IMR-90 (cell line): Measurements from ENCODE around the gene GAREM1.

Experiments used
- BHLHE40 ChIP-seq: fragments of 150-350 bp; IDR thresholded peaks from 2 replicates; pipeline ENCODE4 v1.6.1; 2016; ENCODE audit warnings: mild to moderate bottlenecking, low read depth, low read length
- CEBPB ChIP-seq: IDR thresholded peaks from 2 replicates; pipeline ENCODE4 v1.6.1; 2012; ENCODE audit warnings: low read depth, low read length, improper control_type of control experiment
- CHD1 ChIP-seq: IDR thresholded peaks from 2 replicates; pipeline ENCODE4 v1.6.1; 2012; ENCODE audit warnings: low read depth, low read length, improper control_type of control experiment
- CTCF ChIP-seq: conservative IDR thresholded peaks from 2 replicates; pipeline ENCODE4 v1.5.1; 2012; ENCODE audit warnings: mild to moderate bottlenecking, low read depth, low read length, improper control_type of control experiment
- MAZ ChIP-seq: IDR thresholded peaks from 2 replicates; pipeline ENCODE4 v1.6.1; 2012; ENCODE audit warnings: low read depth, mild to moderate bottlenecking, low read length, improper control_type of control experiment, moderate library complexity, borderline replicate concordance
- POLR2A ChIP-seq: IDR thresholded peaks from 2 replicates; pipeline ENCODE4 v1.6.1; 2012; ENCODE audit warnings: mild to moderate bottlenecking, low read depth, low read length
- RAD21 ChIP-seq: IDR thresholded peaks from 2 replicates; pipeline ENCODE4 v1.6.1; 2012; ENCODE audit warnings: low read length, improper control_type of control experiment
- RCOR1 ChIP-seq: IDR thresholded peaks from 2 replicates; pipeline ENCODE4 v1.6.1; 2012; ENCODE audit warnings: mild to moderate bottlenecking, low read length, improper control_type of control experiment; ENCODE audit not compliant: insufficient replicate concordance
- RFX5 ChIP-seq: IDR thresholded peaks from 2 replicates; pipeline ENCODE4 v1.8.0; 2012; ENCODE audit warnings: low read depth, mild to moderate bottlenecking, low read length, moderate library complexity
- SMC3 ChIP-seq: fragments of 150-350 bp; IDR thresholded peaks from 2 replicates; pipeline ENCODE4 v1.6.1; 2016; ENCODE audit warnings: low read depth, mild to moderate bottlenecking, antibody characterized with exemption, low read length, moderate library complexity
- USF2 ChIP-seq: fragments of 150-350 bp; IDR thresholded peaks from 2 replicates; pipeline ENCODE4 v1.6.1; 2017; ENCODE audit warnings: mild to moderate bottlenecking, antibody characterized with exemption, low read length, low read depth

GRCh38 chr18:32275221-32275620, 195.5 kb downstream of the GAREM1 start:
- TF ChIP-seq CTCF (no peak), POLR2A (no peak), RFX5 (no peak), RAD21 (no peak), CEBPB (no peak), MAZ (no peak), USF2 (no peak), RCOR1 (no peak), CHD1 (no peak), BHLHE40 (no peak), SMC3 (no peak)
